Rectal smooth muscle tissue (tissue), 1 donor: ENCODE data around the gene DAO.

Source experiments
- H3K27ac ChIP-seq: one replicate; pipeline ENCODE4 v1.7.0; 2013; ENCODE audit warnings: low read depth, low read length, inconsistent platforms
- H3K27me3 ChIP-seq: one replicate; pipeline ENCODE4 v1.7.0; 2013; ENCODE audit warnings: low read length; ENCODE audit not compliant: control insufficient read depth, insufficient read depth
- H3K36me3 ChIP-seq: one replicate; pipeline ENCODE4 v1.7.0; 2013; ENCODE audit warnings: low read length; ENCODE audit not compliant: control insufficient read depth, insufficient read depth
- H3K4me1 ChIP-seq: one replicate; pipeline ENCODE4 v1.7.0; 2013; ENCODE audit warnings: low read length; ENCODE audit not compliant: control insufficient read depth, insufficient read depth
- H3K4me3 ChIP-seq: one replicate; pipeline ENCODE4 v1.7.0; 2013; ENCODE audit warnings: low read length
- H3K9ac ChIP-seq: one replicate; pipeline ENCODE4 v1.7.0; 2013; ENCODE audit warnings: low read length

DAO gene

GRCh38 chr12:108916336-108916735 lies 36.4 kb downstream of the DAO start:
- Histone ChIP-seq H3K27ac (no peak overlapping the region), H3K27me3 (no peaks in the 10 kb centered on the region), H3K9ac (no peak overlapping the region), H3K36me3 (no peaks in the 10 kb centered on the region), H3K4me1 (no peaks in the 10 kb centered on the region), H3K4me3 (no peak overlapping the region)

DNA sequence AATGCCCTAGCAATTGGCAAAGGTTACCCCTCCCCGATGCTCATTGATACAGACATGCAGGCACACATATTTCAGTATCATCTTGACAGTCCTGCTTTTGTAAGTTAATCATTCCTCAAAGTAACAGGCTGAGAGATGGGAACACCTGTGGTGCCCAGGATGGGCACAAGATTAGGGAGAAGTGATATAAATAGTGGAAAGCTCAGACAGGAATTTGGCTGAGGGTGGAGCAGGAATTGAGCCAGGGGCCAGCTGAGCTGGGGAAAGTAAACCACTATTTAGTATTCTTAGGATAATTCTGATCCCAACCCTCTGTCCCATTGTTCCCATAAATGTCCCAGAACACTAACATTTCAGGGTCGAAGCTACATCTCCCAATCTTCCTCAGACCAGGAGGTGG lies 38.3 kb downstream of the DAO start:
- H3K36me3 ChIP-seq = no peaks in the 10 kb centered on the region
- H3K4me1 ChIP-seq = no peaks in the 10 kb centered on the region
- no peak overlapping the region for H3K9ac ChIP-seq
- no peak overlapping the region for H3K27ac ChIP-seq
- no peak overlapping the region for H3K4me3 ChIP-seq
- H3K27me3 ChIP-seq = no peaks in the 10 kb centered on the region

GRCh38 chr12:108918960-108919642 lies 39.2 kb downstream of the DAO start:
- Histone ChIP-seq H3K9ac (no peak overlapping the region), H3K36me3 (no peaks in the 10 kb centered on the region), H3K27me3 (no peaks in the 10 kb centered on the region), H3K4me1 (no peaks in the 10 kb centered on the region), H3K27ac (no peak overlapping the region), H3K4me3 (no peak overlapping the region)

GRCh38 chr12:108921946-108922345 lies 42.1 kb downstream of the DAO start:
- no peaks in the 10 kb centered on the region for H3K27me3 ChIP-seq
- H3K4me3 ChIP-seq = no peak overlapping the region
- H3K9ac ChIP-seq = no peak overlapping the region
- no peak overlapping the region for H3K27ac ChIP-seq
- H3K4me1 ChIP-seq = no peaks in the 10 kb centered on the region
- no peaks in the 10 kb centered on the region for H3K36me3 ChIP-seq

DNA sequence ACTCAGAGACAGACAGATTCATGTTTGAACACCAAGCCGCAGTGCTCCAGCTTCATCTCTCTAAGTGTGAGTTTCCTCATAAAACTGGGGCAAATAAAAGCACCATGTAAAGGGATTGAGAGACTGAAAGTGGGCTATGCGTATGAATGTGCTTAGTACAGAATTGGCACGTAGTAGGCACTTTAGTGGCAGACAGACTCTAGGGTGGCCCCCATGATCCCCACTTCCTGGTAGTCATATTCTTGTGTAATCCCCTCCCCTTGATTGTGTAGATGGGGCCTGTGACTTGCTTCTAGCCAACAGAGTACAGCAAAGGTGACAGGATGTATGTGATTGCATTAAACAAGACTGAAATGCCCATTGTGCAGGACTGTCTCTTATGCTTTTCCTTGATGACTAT lies 43.0 kb downstream of the DAO start:
- H3K9ac ChIP-seq = no peak overlapping the region
- no peaks in the 10 kb centered on the region for H3K36me3 ChIP-seq
- H3K4me1 ChIP-seq = no peaks in the 10 kb centered on the region
- H3K27me3 ChIP-seq = no peaks in the 10 kb centered on the region
- H3K4me3 ChIP-seq = no peak overlapping the region
- H3K27ac ChIP-seq = no peak overlapping the region

DNA sequence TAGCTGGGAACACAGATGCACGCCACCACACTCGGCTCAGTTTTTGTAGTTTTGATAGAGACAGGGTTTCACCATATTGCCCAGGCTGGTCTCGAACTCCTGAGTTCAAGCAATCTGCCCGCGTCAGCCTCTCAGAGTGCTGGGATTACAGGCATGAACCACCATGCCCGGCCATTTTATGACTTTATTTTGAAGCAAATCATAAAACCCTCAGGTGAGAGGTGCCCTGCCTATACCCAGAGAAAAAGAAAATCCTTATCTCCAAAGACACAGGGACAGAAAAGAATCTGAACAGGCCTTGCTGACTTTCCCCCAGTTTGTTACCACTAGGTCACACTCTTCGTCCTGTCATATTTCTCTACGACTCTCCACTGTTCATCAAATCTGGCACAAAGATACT lies 48.8 kb downstream of the DAO start:
- H3K4me1 ChIP-seq = no peaks in the 10 kb centered on the region

GRCh38 chr12:108930155-108930554 lies 50.3 kb downstream of the DAO start:
- Histone ChIP-seq H3K9ac (no peak overlapping the region), H3K27me3 (no peaks in the 10 kb centered on the region), H3K36me3 (no peaks in the 10 kb centered on the region), H3K4me1 (no peaks in the 10 kb centered on the region), H3K4me3 (no peak overlapping the region), H3K27ac (no peak overlapping the region)

More for the DNA sequence above, 48.8 kb downstream of the DAO start:
- Histone ChIP-seq H3K9ac (no peak overlapping the region), H3K36me3 (no peaks in the 10 kb centered on the region), H3K27me3 (no peaks in the 10 kb centered on the region), H3K27ac (no peak overlapping the region), H3K4me3 (no peak overlapping the region)

- H3K9ac ChIP-seq = no peak overlapping the region
- H3K4me3 ChIP-seq = no peak overlapping the region
- no peaks in the 10 kb centered on the region for H3K4me1 ChIP-seq
- H3K36me3 ChIP-seq = no peaks in the 10 kb centered on the region
- H3K27ac ChIP-seq = no peak overlapping the region
- H3K27me3 ChIP-seq = no peaks in the 10 kb centered on the region
Observed at GRCh38 chr12:108930756-108931155, 50.9 kb downstream of the DAO start.

- Histone ChIP-seq H3K36me3 (no peaks in the 10 kb centered on the region), H3K4me1 (no peaks in the 10 kb centered on the region), H3K9ac (no peak overlapping the region), H3K27ac (no peak overlapping the region), H3K27me3 (no peaks in the 10 kb centered on the region), H3K4me3 (no peak overlapping the region)
Observed at GRCh38 chr12:108933949-108934348, 54.1 kb downstream of the DAO start.

DNA sequence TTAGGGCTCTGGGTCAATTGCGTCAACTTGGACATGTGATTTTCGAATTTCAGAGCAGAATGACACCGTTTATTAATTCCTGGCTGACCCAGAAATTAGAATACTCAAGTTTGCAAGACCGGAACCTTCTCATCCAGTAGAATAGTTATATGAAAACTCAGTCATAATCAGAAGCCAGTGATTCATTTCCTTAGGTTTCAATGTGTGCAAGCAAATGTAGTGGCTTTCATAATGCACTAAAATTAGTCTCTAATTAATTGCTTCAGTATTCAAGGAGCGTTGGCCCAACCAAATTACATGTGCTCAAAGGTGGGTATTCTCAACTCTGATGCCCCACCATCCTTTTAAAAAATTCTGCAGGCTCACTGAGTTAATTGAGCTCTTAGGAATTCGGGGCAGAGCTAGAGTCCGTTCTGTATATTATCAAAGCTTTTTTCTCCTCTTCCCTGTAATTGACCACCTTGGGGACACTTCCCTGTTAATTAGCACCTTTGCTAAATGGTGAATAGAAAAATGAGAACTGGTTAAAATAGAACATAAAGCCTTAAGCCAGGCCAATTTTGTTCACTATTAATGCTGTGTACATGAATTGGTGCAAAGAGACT lies 55.4 kb downstream of the DAO start:
- Histone ChIP-seq H3K27me3 (no peaks in the 10 kb centered on the region), H3K27ac (no peak overlapping the region), H3K36me3 (no peaks in the 10 kb centered on the region), H3K4me3 (no peak overlapping the region), H3K4me1 (no peaks in the 10 kb centered on the region), H3K9ac (no peak overlapping the region)

- no peak overlapping the region for H3K4me3 ChIP-seq
- H3K4me1 ChIP-seq = no peaks in the 10 kb centered on the region
- no peaks in the 10 kb centered on the region for H3K27me3 ChIP-seq
- H3K36me3 ChIP-seq = no peaks in the 10 kb centered on the region
- no peak overlapping the region for H3K27ac ChIP-seq
- H3K9ac ChIP-seq = no peak overlapping the region
Observed at GRCh38 chr12:108938247-108938924, 58.5 kb downstream of the DAO start.

GRCh38 chr12:108939594-108939993 lies 59.7 kb downstream of the DAO start:
- no peaks in the 10 kb centered on the region for H3K4me1 ChIP-seq
- no peaks in the 10 kb centered on the region for H3K27me3 ChIP-seq
- no peak overlapping the region for H3K27ac ChIP-seq
- no peaks in the 10 kb centered on the region for H3K36me3 ChIP-seq
- no peak overlapping the region for H3K4me3 ChIP-seq
- H3K9ac ChIP-seq = no peak overlapping the region

DNA sequence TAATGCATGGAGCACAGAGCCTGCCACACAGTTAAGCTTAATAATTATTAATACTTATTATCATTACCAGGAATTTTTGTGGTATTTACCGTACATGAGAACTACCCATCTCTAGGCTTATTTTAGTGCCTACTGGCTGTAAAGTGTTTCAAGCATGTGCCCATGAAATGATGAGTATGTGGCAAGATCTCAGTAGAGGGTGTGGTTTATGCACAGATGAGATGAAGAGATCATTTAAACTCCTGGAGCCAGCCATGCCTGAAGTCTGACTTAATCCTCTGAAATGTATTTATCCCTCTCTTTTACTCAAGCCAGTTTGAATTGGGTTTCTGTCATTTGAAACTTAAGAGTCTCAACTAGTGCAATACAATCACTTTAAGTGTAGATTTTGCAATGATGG lies 60.2 kb downstream of the DAO start:
- Histone ChIP-seq H3K27me3 (no peaks in the 10 kb centered on the region), H3K36me3 (no peaks in the 10 kb centered on the region), H3K4me1 (no peaks in the 10 kb centered on the region), H3K4me3 (no peak overlapping the region), H3K9ac (no peak overlapping the region), H3K27ac (no peak overlapping the region)
